ENCODE measurements around the gene TMEM43. TPM values are rescaled to one million over a fixed set of nuclear protein-coding genes. Genes with fewer than 3 reads are reported as not detected.

TMEM43 gene
- total and polyA plus RNA-seq, 2 of the 8 experiments (the other 6 are each of a cell fraction or from before 2014, with no cell fraction given), result 27.0 to 33.7 TPM

- DNase-seq (ENCODE audit: low read depth in 1 of 2, low spot score in 2 of 2), result no peak
- no peak overlapping the region for H4K8ac ChIP-seq (ENCODE audit: extremely low read depth, insufficient read depth, low read length)
- no peak for TF ChIP-seq RAD21 (IDR thresholded peaks at IDR 0.05 in 1 of 2, conservative IDR thresholded peaks at IDR 0.05 in 1 of 2; ENCODE audit: low read depth in 2 of 2, low read length in 2 of 2)
- TF ChIP-seq POU5F1 (IDR thresholded peaks at IDR 0.05; ENCODE audit: low read depth, low read length), result no peak
Measured at GRCh38 chr3:14141144-14141543, 16.3 kb downstream of the TMEM43 start.

More at GRCh38 chr3:14141144-14141543, 16.3 kb downstream of the TMEM43 start:
- ChIA-PET CTCF (ENCODE audit: partially characterized antibody) (interaction anchor here (0.6 to 1.0 kb wide), 3 partner anchors 20 to 327 kb away, joined by 3 read pairs; no protein-coding TSS in a partner anchor), POLR2A (ENCODE audit: partially characterized antibody) (interaction anchor here (0.9 to 6.2 kb wide), 3 partner anchors 10 to 37 kb away, joined by 3 to 32 read pairs (median 3); partner anchors contain the start of genes CHCHD4, LSM3, TMEM43 and XPC)
- Histone ChIP-seq H2BK5ac (ENCODE audit: low read depth, low read length) (no peak overlapping the region), H2AK5ac (ENCODE audit: low read depth, low read length) (no peak overlapping the region), H3K4me2 (ENCODE audit: insufficient read depth in 1 of 2, low read depth in 2 of 2, low read length in 2 of 2) (no peak overlapping the region), H3K4ac (replicated peaks; ENCODE audit: insufficient read length, low read depth, low read length) (no peak overlapping the region), H2BK15ac (ENCODE audit: low read length) (no peak overlapping the region), H3K4me1 (replicated peaks in 1 of 4; ENCODE audit: control insufficient read depth in 3 of 4, insufficient read depth in 4 of 4, low read length in 3 of 4) (no peaks in the 10 kb centered on the region; a peak in 3 of 7 replicates), H3K36me3 (ENCODE audit: control insufficient read depth in 2 of 4, insufficient read depth in 4 of 4, low read length in 3 of 4) (peaks cover 0 to 8% (median 6%) of the 10 kb centered on the region in 4 experiments; a peak in 5 of 8 replicates), H2BK120ac (replicated peaks; ENCODE audit: low read depth, low read length) (no peak overlapping the region), H2AFZ (ENCODE audit: low read length) (no peak overlapping the region), H3K23me2 (ENCODE audit: low read depth, low read length) (no peaks in the 10 kb centered on the region), H3K23ac (ENCODE audit: insufficient read length) (no peak overlapping the region), H3K9me3 (ENCODE audit: insufficient read depth in 2 of 2, low read depth in 1 of 2, low read length in 1 of 2) (no peaks in the 10 kb centered on the region), H3K27ac (ENCODE audit: low read depth, low read length) (no peak overlapping the region; the same call in 1 of the 2 replicates), H4K5ac (ENCODE audit: insufficient read length, low read depth, low read length) (no peak overlapping the region), H4K91ac (replicated peaks; ENCODE audit: insufficient read length, low read length) (no peak overlapping the region), H3K4me3 (ENCODE audit: extremely low read depth in 1 of 4, insufficient read depth in 2 of 4, low read depth in 3 of 4, low read length in 4 of 4) (no peak overlapping the region), H2BK12ac (ENCODE audit: low read depth, low read length) (no peak overlapping the region), H4K20me1 (replicated peaks in 1 of 2; ENCODE audit: control insufficient read depth in 1 of 2, insufficient read depth in 2 of 2, low read length in 2 of 2) (peaks cover 2 to 10% of the 10 kb centered on the region in 2 experiments), H2BK20ac (ENCODE audit: low read length) (no peak overlapping the region), H3K27me3 (replicated peaks in 1 of 4; ENCODE audit: control insufficient read depth in 3 of 4, extremely low read depth in 1 of 4, insufficient read depth in 3 of 4, low read length in 3 of 4) (no peaks in the 10 kb centered on the region), H3K56ac (replicated peaks; ENCODE audit: insufficient read length, low read depth, low read length) (no peak overlapping the region), H3K18ac (ENCODE audit: extremely low read depth, low read length) (no peak overlapping the region), H3K79me1 (ENCODE audit: low read depth, low read length) (no peaks in the 10 kb centered on the region), H3K79me2 (ENCODE audit: control insufficient read depth in 1 of 2, insufficient read depth in 2 of 2, low read length in 2 of 2) (no peaks in the 10 kb centered on the region), H3K14ac (ENCODE audit: insufficient read length) (no peak overlapping the region), H3K9ac (replicated peaks in 1 of 4; ENCODE audit: extremely low read depth in 1 of 4, low read depth in 3 of 4, low read length in 3 of 4) (no peak overlapping the region)
- 76% methylated on average over 2 of the region's 2 CpGs; no CpG with 5 or more reads in 1 of the 2 experiments for WGBS, 2 experiments (ENCODE audit: extremely low coverage in 1 of 2, insufficient coverage in 1 of 2, insufficient read length in 1 of 2, insufficient replicate concordance in 2 of 2, low coverage in 1 of 2, low lambda C conversion rate in 2 of 2, missing lambda C conversion rate in 1 of 2)
- no peak for FAIRE-seq
